Peyer's patch (tissue), 4 donors: ENCODE results near the gene GARIN5A. TPM values are rescaled to one million over a fixed set of nuclear protein-coding genes. Genes with fewer than 3 reads are reported as not detected.

ENCODE experiments used
- DNase-seq, 3 donors: peaks; one replicate each; pipeline ENCODE4 v3.0.0-alpha.2; 2017 to 2019
- H3K27ac ChIP-seq, 4 donors: fragments of 200-600 bp; sonication (generic); one replicate each; pipeline ENCODE4 v1.5.1; 2016 to 2019
- H3K27me3 ChIP-seq, 2 donors: fragments of 200-600 bp; sonication (generic); one replicate each; pipeline ENCODE4 v1.5.1; 2019
- H3K36me3 ChIP-seq, 3 donors: fragments of 200-600 bp; sonication (generic); one replicate each; pipeline ENCODE4 v1.5.1; 2016 to 2019
- H3K4me1 ChIP-seq, 4 donors: fragments of 200-600 bp; sonication (generic); one replicate each; pipeline ENCODE4 v1.5.1; 2016 to 2019
- H3K4me3 ChIP-seq, 4 donors: fragments of 200-600 bp; sonication (generic); 1 replicate in 3 of 4; 2 replicates in 1 of 4; pipeline ENCODE4 v1.5.1; 2016 to 2019; ENCODE audit warnings: mild to moderate bottlenecking in 1 of 4
- H3K9me3 ChIP-seq, 4 donors: fragments of 200-600 bp; sonication (generic); one replicate each; pipeline ENCODE4 v1.5.1; 2016 to 2019; ENCODE audit warnings: mild to moderate bottlenecking in 1 of 4
- CTCF ChIP-seq, 6 experiments: fragments of 450-650 bp in 4 of 6; fragments of 200-600 bp in 2 of 6; sonication (generic) in 1 of 6; IDR thresholded peaks; one replicate each; pipeline ENCODE4 v1.5.1; 2017 to 2019; ENCODE audit warnings: antibody characterized with exemption in 6 of 6, mild to moderate bottlenecking in 3 of 6, moderate library complexity in 1 of 6
- POLR2A ChIP-seq, 2 donors: fragments of 450-650 bp; IDR thresholded peaks; one replicate each; pipeline ENCODE4 v1.5.1; 2017; ENCODE audit warnings: antibody characterized with exemption in 2 of 2, mild to moderate bottlenecking in 2 of 2, moderate library complexity in 2 of 2
- total RNA-seq, 4 donors: library from RNA; depleted of rRNA; stranded (reverse); fragments of >200 nt; gene quantifications; one replicate each; pipeline ENCODE4 v1.1.0, GENCODE V29; 2016

GARIN5A gene
- total RNA-seq, result 1 to 10 TPM in 2 of 4 donors, not detected in 2; 2.0 to 2.5 TPM

GRCh38 chr19:50476224-50476906 lies at the start of gene GARIN5A, which contains the start of gene EMC10:
GARIN5A (minus strand) TSS chr19:50476848; CDS start chr19:50476388, 460 bp downstream.
EMC10 (plus strand) TSS chr19:50476507; CDS start chr19:50476545, 38 bp downstream.
- no peak for TF ChIP-seq CTCF (IDR thresholded peaks at IDR 0.05)
- peak; percentile 76 to 79 for TF ChIP-seq POLR2A (IDR thresholded peaks at IDR 0.05)
- Histone ChIP-seq H3K27me3 (no peaks in the 10 kb centered on the region), H3K36me3 (peaks cover 0 to 35% (median 0%) of the 10 kb centered on the region in 3 donors), H3K27ac (peak within 1 kb of the TSS; percentile 78 to 95 (median 82)), H3K4me1 (peaks cover 0 to 16% (median 9%) of the 10 kb centered on the region in 4 donors), H3K9me3 (no peaks in the 10 kb centered on the region), H3K4me3 (peak within 1 kb of the TSS; percentile 74 to 99 (median 92))
- DNase-seq, result peak; percentile 88 to 95 (median 93)

- TF ChIP-seq POLR2A (IDR thresholded peaks at IDR 0.05) (no peak), CTCF (IDR thresholded peaks at IDR 0.05) (no peak)
- Histone ChIP-seq H3K9me3 (no peaks in the 10 kb centered on the region), H3K4me1 (no peaks in the 10 kb centered on the region), H3K4me3 (no peak overlapping the region), H3K27me3 (no peaks in the 10 kb centered on the region), H3K27ac (no peak overlapping the region), H3K36me3 (no peaks in the 10 kb centered on the region)
- no peak for DNase-seq
These were observed 46.2 kb upstream of the GARIN5A start for GRCh38 chr19:50522881-50523280.

- DNase-seq, result no peak
- H3K4me1 ChIP-seq, result no peaks in the 10 kb centered on the region
- no peaks in the 10 kb centered on the region for H3K36me3 ChIP-seq
- H3K9me3 ChIP-seq, result no peaks in the 10 kb centered on the region
- no peak for TF ChIP-seq CTCF (IDR thresholded peaks at IDR 0.05)
- TF ChIP-seq POLR2A (IDR thresholded peaks at IDR 0.05), result no peak
- no peak overlapping the region for H3K4me3 ChIP-seq
- H3K27ac ChIP-seq, result no peak overlapping the region
- no peaks in the 10 kb centered on the region for H3K27me3 ChIP-seq
These were observed 44.3 kb upstream of the GARIN5A start for GRCh38 chr19:50520822-50521465.

GRCh38 chr19:50519006-50519575 lies 42.4 kb upstream of the GARIN5A start:
- TF ChIP-seq CTCF (IDR thresholded peaks at IDR 0.05) (no peak), POLR2A (IDR thresholded peaks at IDR 0.05) (no peak)
- no peak for DNase-seq
- H3K4me3 ChIP-seq, result no peak overlapping the region
- no peaks in the 10 kb centered on the region for H3K36me3 ChIP-seq
- no peaks in the 10 kb centered on the region for H3K27me3 ChIP-seq
- H3K4me1 ChIP-seq, result no peaks in the 10 kb centered on the region
- H3K27ac ChIP-seq, result no peak overlapping the region
- no peaks in the 10 kb centered on the region for H3K9me3 ChIP-seq

- Histone ChIP-seq H3K9me3 (no peaks in the 10 kb centered on the region), H3K27ac (no peak overlapping the region), H3K4me1 (no peaks in the 10 kb centered on the region), H3K36me3 (no peaks in the 10 kb centered on the region), H3K4me3 (no peak overlapping the region), H3K27me3 (no peaks in the 10 kb centered on the region)
- TF ChIP-seq POLR2A (IDR thresholded peaks at IDR 0.05) (no peak), CTCF (IDR thresholded peaks at IDR 0.05) (no peak)
- DNase-seq, result no peak
These were observed 41.7 kb upstream of the GARIN5A start for GRCh38 chr19:50518091-50519005.
